ENCODE measurements around the gene MUS81. TPM values are rescaled to one million over a fixed set of nuclear protein-coding genes. Genes with fewer than 3 reads are reported as not detected.

MUS81 gene
- total RNA-seq (2022; extraction: Qiagen RNA extraction), result 26.7 to 36.3 TPM (median 33.7 TPM) in 5 replicates

GRCh38 chr11:65860278-65861164, at the start of gene MUS81:
TSS of gene MUS81 (plus strand) at chr11:65860433. CDS start at chr11:65860754, 321 bp downstream.

GRCh38 chr11:65833297-65834030, 26.8 kb upstream of the MUS81 start, which contains the start of gene SNX32:
TSS of gene SNX32 (plus strand) at chr11:65833963. CDS start at chr11:65834066, 103 bp downstream.

DNA sequence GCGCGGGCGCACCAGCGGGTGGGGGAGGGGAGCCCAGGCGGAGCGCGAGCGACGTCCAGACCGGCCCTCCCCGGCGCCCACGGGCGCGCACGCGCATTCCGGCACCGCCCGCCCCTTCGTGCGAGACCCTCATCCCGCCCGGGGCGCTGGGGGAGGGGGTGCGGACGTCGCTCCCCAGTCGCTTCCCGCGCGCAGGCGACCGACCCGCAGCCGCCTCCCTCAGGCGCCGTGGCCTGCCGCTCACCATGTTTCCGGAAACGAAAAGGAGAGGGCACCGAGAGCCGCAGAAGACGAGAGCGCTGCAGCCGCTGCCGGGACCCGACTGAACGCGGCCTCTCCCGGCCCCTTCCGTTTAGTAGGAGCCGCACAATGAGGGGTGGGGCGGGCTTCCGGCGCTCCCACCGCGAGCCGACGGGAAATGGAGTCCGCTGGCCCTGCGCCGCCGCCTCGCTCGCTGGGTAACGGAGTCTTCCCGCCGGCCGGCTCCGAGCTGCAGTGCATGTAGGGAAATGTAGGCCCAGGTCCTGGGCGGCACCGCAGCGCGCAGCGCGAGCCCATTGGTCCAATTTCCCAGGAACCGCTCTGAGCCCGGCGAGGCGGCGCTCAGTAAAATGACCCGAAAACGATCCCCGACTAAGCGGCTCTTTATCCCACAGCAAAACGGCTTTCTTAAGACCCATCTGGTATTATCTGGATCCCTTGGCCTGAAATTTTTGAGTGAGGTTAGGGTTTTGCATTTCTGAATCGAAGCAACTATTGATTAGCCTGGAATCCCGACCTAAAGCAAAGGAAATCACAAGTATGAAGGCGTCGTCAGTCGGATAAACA, 2.2 kb upstream of the MUS81 start, which contains the start of gene CFL1:
Gene CFL1 (minus strand): TSS at position 328 of the 828 bp plus-strand sequence. CDS start 81 bp downstream, at position 247.

GRCh38 chr11:65872586-65873317, 12.5 kb downstream of the MUS81 start, which contains the start of gene EFEMP2:
TSS of gene EFEMP2 (minus strand) at chr11:65872800. CDS start at chr11:65872354, 446 bp downstream.

GRCh38 chr11:65879617-65880016, 19.4 kb downstream of the MUS81 start, which contains the start of gene CTSW:
TSS of gene CTSW (plus strand) at chr11:65879837. CDS start at chr11:65879855, 18 bp downstream.

DNA sequence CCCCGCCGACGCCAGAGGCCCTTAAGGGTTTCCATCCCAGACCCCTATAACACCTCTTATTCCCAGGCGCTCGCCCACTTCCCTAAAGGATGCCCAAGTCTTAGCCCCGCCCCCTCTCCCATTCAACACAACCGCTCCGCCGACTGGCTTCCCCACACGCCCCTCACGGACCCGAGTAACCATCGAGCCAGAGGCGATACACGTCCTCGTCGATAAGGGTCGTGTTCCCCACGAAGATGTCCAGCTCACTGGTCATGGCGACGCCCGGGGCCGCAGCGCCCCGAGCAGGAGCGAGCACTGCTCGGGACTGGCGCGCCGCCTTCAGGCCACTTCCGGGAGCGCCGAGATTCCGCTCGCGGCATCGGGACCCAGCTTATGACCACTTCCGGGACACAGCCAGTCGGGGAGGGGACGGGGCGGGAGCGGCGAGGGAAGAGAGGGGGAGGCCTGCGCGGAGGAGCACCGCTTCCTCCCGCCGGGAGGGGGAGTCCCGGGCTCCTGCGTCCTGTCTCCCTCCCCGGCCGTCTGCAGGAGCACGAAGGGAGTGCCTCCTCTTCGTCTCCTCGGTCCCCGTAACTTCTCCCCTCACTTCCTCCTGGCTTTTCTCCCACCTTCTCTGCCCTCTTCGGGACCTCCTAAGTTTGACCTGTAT, 28.1 kb downstream of the MUS81 start, which contains the start of gene FIBP:
Gene FIBP (minus strand): TSS at position 309 of the 652 bp plus-strand sequence. CDS start 53 bp downstream, at position 256.

GRCh38 chr11:65890324-65891218, 30.3 kb downstream of the MUS81 start, which contains the start of gene CCDC85B:
TSS of gene CCDC85B (plus strand) at chr11:65890673. CDS start at chr11:65890784, 111 bp downstream.

GRCh38 chr11:65900125-65900898, 40.1 kb downstream of the MUS81 start, which contains the start of gene FOSL1:
TSS of gene FOSL1 (minus strand) at chr11:65900388. CDS start at chr11:65900339, 49 bp downstream.

Other genes starting within 250 kb of the MUS81 start
- gene MAP3K11, start 246.2 kb upstream of the MUS81 start, total RNA-seq (2022; extraction: Qiagen RNA extraction), result 36.6 to 48.1 TPM (median 46.7 TPM) in 5 replicates
- 25.0 to 37.1 TPM (median 35.4 TPM) in 5 replicates for gene PCNX3, start 244.7 kb upstream of the MUS81 start, total RNA-seq (2022; extraction: Qiagen RNA extraction)
- gene SIPA1, start 222.3 kb upstream of the MUS81 start, total RNA-seq (2022; extraction: Qiagen RNA extraction), result 11.8 to 19.3 TPM (median 17.9 TPM) in 5 replicates
- 62.9 to 72.5 TPM (median 71.8 TPM) in 5 replicates for gene RELA, start 197.5 kb upstream of the MUS81 start, total RNA-seq (2022; extraction: Qiagen RNA extraction)
- 43.8 to 55.4 TPM (median 48.9 TPM) in 5 replicates for gene KAT5, start 148.2 kb upstream of the MUS81 start, total RNA-seq (2022; extraction: Qiagen RNA extraction)
- 20.9 to 52.9 TPM (median 48.6 TPM) in 5 replicates for gene RNASEH2C, start 139.6 kb upstream of the MUS81 start, total RNA-seq (2022; extraction: Qiagen RNA extraction)
- gene AP5B1, start 79.5 kb upstream of the MUS81 start, total RNA-seq (2022; extraction: Qiagen RNA extraction), result 7.6 to 12.1 TPM (median 12.1 TPM) in 5 replicates
- gene OVOL1, start 73.4 kb upstream of the MUS81 start, total RNA-seq (2022; extraction: Qiagen RNA extraction), result 0.07 to 0.08 TPM in 2 of 5 replicates, not detected in the others
- gene SNX32, start 26.5 kb upstream of the MUS81 start, total RNA-seq (2022; extraction: Qiagen RNA extraction), result 0.09 TPM in 1 of 5 replicates, not detected in the others
- 2,078 to 2,355 TPM (median 2,242 TPM) in 5 replicates for gene CFL1, start 2.3 kb upstream of the MUS81 start, total RNA-seq (2022; extraction: Qiagen RNA extraction)
- 0.52 to 1.2 TPM (median 0.99 TPM) in 5 replicates for gene EFEMP2, start 12.4 kb downstream of the MUS81 start, total RNA-seq (2022; extraction: Qiagen RNA extraction)
- 0.11 TPM in 1 of 5 replicates, not detected in the others for gene CTSW, start 19.4 kb downstream of the MUS81 start, total RNA-seq (2022; extraction: Qiagen RNA extraction)
- gene FIBP, start 28.0 kb downstream of the MUS81 start, total RNA-seq (2022; extraction: Qiagen RNA extraction), result 73.6 to 86.8 TPM (median 84.7 TPM) in 5 replicates
- gene CCDC85B, start 30.2 kb downstream of the MUS81 start, total RNA-seq (2022; extraction: Qiagen RNA extraction), result 22.2 to 49.0 TPM (median 44.4 TPM) in 5 replicates
- gene FOSL1, start 40.0 kb downstream of the MUS81 start, total RNA-seq (2022; extraction: Qiagen RNA extraction), result 122 to 190 TPM (median 138 TPM) in 5 replicates
- gene C11orf68, start 58.6 kb downstream of the MUS81 start, total RNA-seq (2022; extraction: Qiagen RNA extraction), result 32.8 to 52.7 TPM (median 45.5 TPM) in 5 replicates
- gene DRAP1, start 59.0 kb downstream of the MUS81 start, total RNA-seq (2022; extraction: Qiagen RNA extraction), result 171 to 273 TPM (median 214 TPM) in 5 replicates
- gene TSGA10IP, start 85.0 kb downstream of the MUS81 start, total RNA-seq (2022; extraction: Qiagen RNA extraction), result not detected in 5 replicates
- gene SART1, start 101.3 kb downstream of the MUS81 start, total RNA-seq (2022; extraction: Qiagen RNA extraction), result 46.4 to 64.2 TPM (median 56.3 TPM) in 5 replicates
- 38.1 to 40.8 TPM (median 39.6 TPM) in 5 replicates for gene EIF1AD, start 141.7 kb downstream of the MUS81 start, total RNA-seq (2022; extraction: Qiagen RNA extraction)
- 377 to 509 TPM (median 484 TPM) in 5 replicates for gene BANF1, start 142.1 kb downstream of the MUS81 start, total RNA-seq (2022; extraction: Qiagen RNA extraction)
- not detected in 5 replicates for gene CST6, start 151.6 kb downstream of the MUS81 start, total RNA-seq (2022; extraction: Qiagen RNA extraction)
- gene CATSPER1, start 166.0 kb downstream of the MUS81 start, total RNA-seq (2022; extraction: Qiagen RNA extraction), result 1.2 to 2.2 TPM (median 1.7 TPM) in 5 replicates
- not detected in 5 replicates for gene GAL3ST3, start 188.7 kb downstream of the MUS81 start, total RNA-seq (2022; extraction: Qiagen RNA extraction)
- 169 to 179 TPM (median 172 TPM) in 5 replicates for gene SF3B2, start 191.9 kb downstream of the MUS81 start, total RNA-seq (2022; extraction: Qiagen RNA extraction)
- 58.3 to 88.8 TPM (median 77.4 TPM) in 5 replicates for gene PACS1, start 209.8 kb downstream of the MUS81 start, total RNA-seq (2022; extraction: Qiagen RNA extraction)

All from A549 treated with Mapracorat at 1 μM for 4 hours (cell line).